A549 (cell line): ENCODE results near the gene BCAT1. TPM values are rescaled to one million over a fixed set of nuclear protein-coding genes. Genes with fewer than 3 reads are reported as not detected.
"Not testable (repeated sequence)": the region's sequence is repeated elsewhere in the genome, so short reads cannot be mapped to it uniquely, and the experiment has no call there.

Experiments used
- ATAC-seq, 2 experiments: fragments of 200-7000 bp in 1 of 2; fragments of >200 bp in 1 of 2; cut with Nextera tagmentation in 1 of 2; cut with Tn5 transposase in 1 of 2; 3 replicates each; pipeline versions ENCODE4 v1.8.0 to v1.9.1; 2018 to 2020; ENCODE audit warnings: mild to moderate bottlenecking in 1 of 2, moderate library complexity in 1 of 2
- CTCF ChIA-PET: fragments of 300-600 bp; sonication (Branson Sonifier 250); formaldehyde crosslinking; extraction: SDS; loops from one replicate; lab custom pipeline; 2021; ENCODE audit warnings: antibody characterized with exemption, inconsistent platforms; lab: Yijun Ruan, JAX
- POLR2A ChIA-PET: fragments of 350-600 bp; formaldehyde crosslinking; extraction: SDS; loops from one replicate; lab custom pipeline; 2021; ENCODE audit warnings: antibody characterized with exemption, inconsistent platforms; lab: Yijun Ruan, JAX
- DNase-seq, 2 experiments: peaks; one replicate each; pipeline versions ENCODE4 v3.0.0 to v3.0.0-alpha.2; 2011 to 2016; ENCODE audit warnings: low read depth in 1 of 2, low spot score in 1 of 2
- FAIRE-seq: peaks from 2 replicates; lab custom pipeline; 2011; peaks lifted over from hg19 to GRCh38; lab: Jason Lieb, UNC
- H3K27ac ChIP-seq, 2 experiments: fragments of >200 bp; sonication (Bioruptor Twin); formaldehyde crosslinking; 3 replicates each; pipeline ENCODE4 v1.5.1; 2016 to 2017
- H3K4me1 ChIP-seq: fragments of >200 bp; sonication (Bioruptor Twin); formaldehyde crosslinking; 3 replicates; pipeline ENCODE4 v1.6.1; 2016
- H3K4me2 ChIP-seq: fragments of >200 bp; sonication (Bioruptor Twin); formaldehyde crosslinking; 3 replicates; pipeline ENCODE4 v1.6.1; 2016
- H3K4me3 ChIP-seq: fragments of >200 bp; sonication (Bioruptor Twin); formaldehyde crosslinking; 3 replicates; pipeline ENCODE4 v1.5.1; 2016
- H3K9me3 ChIP-seq: fragments of >200 bp; sonication (Bioruptor Twin); formaldehyde crosslinking; 3 replicates; pipeline ENCODE4 v1.6.1; 2016
- ATOH8 ChIP-seq: fragments of 250-450 bp; sonication (Bioruptor Pico); IDR thresholded peaks from 2 replicates; pipeline ENCODE4 v1.5.0; 2020; ENCODE audit warnings: low read depth, mild to moderate bottlenecking, moderate library complexity
- CBX8 ChIP-seq: fragments of 200-600 bp; sonication (generic); IDR thresholded peaks from 2 replicates; pipeline ENCODE4 v1.6.1; 2016
- CEBPB ChIP-seq, 2 experiments: fragments of >200 bp in 1 of 2; sonication (Bioruptor Twin) in 1 of 2; formaldehyde crosslinking in 1 of 2; IDR thresholded peaks; 2 replicates each; pipeline ENCODE4 v1.6.1; 2012 to 2016
- CHD2 ChIP-seq: fragments of 150-350 bp; IDR thresholded peaks from 2 replicates; pipeline ENCODE4 v1.6.1; 2014; ENCODE audit warnings: low read length; ENCODE audit not compliant: partially characterized antibody
- E2F6 ChIP-seq: IDR thresholded peaks from 2 replicates; pipeline ENCODE4 v1.6.1; 2012; ENCODE audit warnings: low read depth, borderline replicate concordance
- EP300 ChIP-seq, 2 experiments: fragments of >200 bp; sonication (Bioruptor Twin); formaldehyde crosslinking; IDR thresholded peaks; 2 replicates in 1 of 2; 3 replicates in 1 of 2; pipeline ENCODE4 v1.6.1; 2016 to 2017
- FOXS1 ChIP-seq: fragments of 250-450 bp; sonication (Bioruptor Pico); IDR thresholded peaks from 2 replicates; pipeline ENCODE4 v1.5.0; 2020; ENCODE audit warnings: mild to moderate bottlenecking, moderate library complexity
- HEYL ChIP-seq: fragments of 250-450 bp; sonication (Bioruptor Pico); IDR thresholded peaks from 2 replicates; pipeline ENCODE4 v1.8.0; 2021; ENCODE audit warnings: mild to moderate bottlenecking, moderate library complexity
- HOXB13 ChIP-seq: fragments of 250-450 bp; sonication (Bioruptor Pico); IDR thresholded peaks from 2 replicates; pipeline ENCODE4 v1.5.0; 2020; ENCODE audit warnings: low read depth, mild to moderate bottlenecking, moderate library complexity
- HOXB5 ChIP-seq: fragments of 250-450 bp; sonication (Bioruptor Pico); IDR thresholded peaks from 2 replicates; pipeline ENCODE4 v1.5.0; 2020; ENCODE audit warnings: mild to moderate bottlenecking, moderate library complexity
- KDM1A ChIP-seq: fragments of 200-600 bp; sonication (generic); IDR thresholded peaks from 2 replicates; pipeline ENCODE4 v1.6.1; 2016; ENCODE audit warnings: low read depth, mild to moderate bottlenecking
- MAX ChIP-seq: IDR thresholded peaks from 2 replicates; pipeline ENCODE4 v1.6.1; 2012
- NFE2L2 ChIP-seq: fragments of 150-350 bp; conservative IDR thresholded peaks from 2 replicates; pipeline ENCODE4 v1.6.1; 2014; ENCODE audit warnings: low read length
- NPAS2 ChIP-seq: fragments of 250-450 bp; sonication (Bioruptor Pico); IDR thresholded peaks from 2 replicates; pipeline ENCODE4 v1.8.0; 2022; ENCODE audit warnings: mild to moderate bottlenecking, moderate library complexity, borderline replicate concordance
- NR3C1 ChIP-seq: fragments of >200 bp; sonication (Bioruptor Twin); formaldehyde crosslinking; IDR thresholded peaks from 3 replicates; pipeline ENCODE4 v1.6.1; 2017
- RAD21 ChIP-seq, 2 experiments: fragments of >200 bp in 1 of 2; sonication (Bioruptor Twin) in 1 of 2; formaldehyde crosslinking in 1 of 2; IDR thresholded peaks in 1 of 2; conservative IDR thresholded peaks in 1 of 2; 2 replicates in 1 of 2; 3 replicates in 1 of 2; pipeline ENCODE4 v1.6.1; 2012 to 2018; ENCODE audit warnings: inconsistent platforms in 1 of 2
- RNF2 ChIP-seq: fragments of 200-600 bp; sonication (generic); IDR thresholded peaks from 2 replicates; pipeline ENCODE4 v1.6.1; 2016; ENCODE audit warnings: low read depth, mild to moderate bottlenecking, antibody characterized with exemption, moderate library complexity, borderline replicate concordance
- SREBF2 ChIP-seq: fragments of 450-650 bp; IDR thresholded peaks from 2 replicates; pipeline ENCODE4 v1.6.1; 2014; ENCODE audit warnings: mild to moderate bottlenecking, moderate library complexity
- TP53 ChIP-seq: fragments of 250-450 bp; sonication (Bioruptor Pico); IDR thresholded peaks from 2 replicates; pipeline ENCODE4 v1.5.0; 2021; ENCODE audit warnings: mild to moderate bottlenecking, moderate library complexity
- USF2 ChIP-seq: fragments of 450-650 bp; IDR thresholded peaks from 2 replicates; pipeline ENCODE4 v1.6.1; 2014; ENCODE audit warnings: antibody characterized with exemption
- ZC3H11A ChIP-seq: fragments of 450-650 bp; IDR thresholded peaks from 2 replicates; pipeline ENCODE4 v1.6.1; 2014; ENCODE audit warnings: antibody characterized with exemption, mild to moderate bottlenecking
- ZSCAN20 ChIP-seq: fragments of 250-450 bp; sonication (Bioruptor Pico); IDR thresholded peaks from 2 replicates; pipeline ENCODE4 v1.8.0; 2022; ENCODE audit warnings: mild to moderate bottlenecking, moderate library complexity
- WGBS: methylation state at CpG from one replicate; pipeline ENCODE4 v1.1.6; 2017; ENCODE audit errors: missing lambda C conversion rate; 5-methylcytosine and 5-hydroxymethylcytosine counted together
- polyA plus RNA-seq, 4 experiments: library from polyadenylated mRNA; depleted of rRNA in 3 of 4; stranded (reverse); fragments of >200 nt; fragmentation: RNase III in 1 of 4; extraction: RNeasy Plus Mini Kit Qiagen cat#74134 plus additional on column Dnase treatment in 1 of 4; gene quantifications; 2 replicates in 3 of 4; 3 replicates in 1 of 4; pipeline ENCODE4 v1.2.3, GENCODE V29; 2011 to 2017

Gene BCAT1
- polyA plus RNA-seq, 2 of the 4 experiments (the other 2 are of a cell fraction) = 10.5 to 14.6 TPM

- peak; percentile 34 for TF ChIP-seq ZC3H11A
- ATAC-seq, DNase-seq, H3K27ac ChIP-seq, POLR2A ChIA-PET, H3K4me2 ChIP-seq, H3K9me3 ChIP-seq, H3K4me3 ChIP-seq, CTCF ChIA-PET, FAIRE-seq: not testable (repeated sequence)
- 92% methylated on average over 6 of the region's 6 CpGs for WGBS
- H3K4me1 ChIP-seq = peaks cover 13% of the 10 kb centered on the region
Observed at GRCh38 chr12:24910192-24910591, 38.7 kb downstream of the BCAT1 start.

- FAIRE-seq (no peak), ATAC-seq (peak; percentile 68 to 76), DNase-seq (peak in 1 of 2 experiments; percentile 45)
- H3K27ac ChIP-seq = no peak overlapping the region
- TF ChIP-seq USF2 = peak; percentile 67
- no peak for TF ChIP-seq RNF2
- TF ChIP-seq NPAS2 (CRISPR knock-in tag) = 0 out of 2 replicates have a peak, but pooled peaks have one; percentile 15
- no peak for TF ChIP-seq RAD21 (conservative IDR thresholded peaks at IDR 0.05 in 1 of 2, IDR thresholded peaks at IDR 0.05 in 1 of 2)
- no peak for TF ChIP-seq CHD2
- CTCF ChIA-PET = no interaction called here
- POLR2A ChIA-PET = no interaction called here
- H3K4me2 ChIP-seq = no peak overlapping the region
- H3K4me3 ChIP-seq = no peak overlapping the region
- H3K4me1 ChIP-seq = peaks cover 13% of the 10 kb centered on the region
- no peaks in the 10 kb centered on the region for H3K9me3 ChIP-seq
- 50% methylated on average over 3 of the region's 3 CpGs for WGBS
Observed at GRCh38 chr12:24909667-24910066, 39.2 kb downstream of the BCAT1 start.

- no peak overlapping the region for H3K27ac ChIP-seq
- H3K4me2 ChIP-seq = no peak overlapping the region
- no peak overlapping the region for H3K4me3 ChIP-seq
- ATAC-seq = no peak
- H3K9me3 ChIP-seq = no peaks in the 10 kb centered on the region
- no peak for DNase-seq
- POLR2A ChIA-PET = no interaction called here
- WGBS = 83% methylated on average over 5 of the region's 5 CpGs
- FAIRE-seq = no peak
- TF ChIP-seq CBX8 = no peak
- no peak for TF ChIP-seq SREBF2
- TF ChIP-seq MAX = no peak
- no peak for TF ChIP-seq HEYL (CRISPR knock-in tag)
- no peak for TF ChIP-seq CHD2
- TF ChIP-seq NR3C1 = no peak
- TF ChIP-seq, all 56 proteins: peak for 0
- CTCF ChIA-PET = no interaction called here
- H3K4me1 ChIP-seq = peaks cover 13% of the 10 kb centered on the region
Observed at GRCh38 chr12:24907464-24907863, 41.4 kb downstream of the BCAT1 start.

GRCh38 chr12:24906141-24906540, 42.8 kb downstream of the BCAT1 start:
- POLR2A ChIA-PET = no interaction called here
- Histone ChIP-seq H3K4me1 (peaks cover 8% of the 10 kb centered on the region; the same call in 1 of the 3 replicates), H3K27ac (no peak overlapping the region), H3K4me2 (no peak overlapping the region), H3K4me3 (no peak overlapping the region)
- no peak for FAIRE-seq
- CTCF ChIA-PET = no interaction called here
- no peak for TF ChIP-seq RAD21 (conservative IDR thresholded peaks at IDR 0.05 in 1 of 2, IDR thresholded peaks at IDR 0.05 in 1 of 2)
- TF ChIP-seq TP53 (CRISPR knock-in tag) = no peak
- TF ChIP-seq ZC3H11A = no peak
- TF ChIP-seq NFE2L2 = no peak
- TF ChIP-seq KDM1A = no peak
- no peak for TF ChIP-seq CHD2
- TF ChIP-seq HOXB5 = no peak
- TF ChIP-seq ZSCAN20 (CRISPR knock-in tag) = no peak
- TF ChIP-seq, all 56 proteins: peak for 0
- H3K9me3 ChIP-seq = no peaks in the 10 kb centered on the region
- ATAC-seq (no peak), DNase-seq (no peak)
- 87% methylated on average over 2 of the region's 2 CpGs for WGBS

GRCh38 chr12:24905431-24905830, 43.5 kb downstream of the BCAT1 start:
- Histone ChIP-seq H3K4me1 (peaks cover 14% of the 10 kb centered on the region; the same call in 1 of the 3 replicates), H3K4me2 (no peak overlapping the region), H3K27ac (no peak overlapping the region), H3K4me3 (no peak overlapping the region), H3K9me3 (no peaks in the 10 kb centered on the region)
- ChIA-PET POLR2A (no interaction called here), CTCF (no interaction called here)
- ATAC-seq = no peak
- WGBS = 43% methylated on average over 2 of the region's 2 CpGs
- DNase-seq = no peak
- no peak for FAIRE-seq
- TF ChIP-seq HOXB13 = no peak
- TF ChIP-seq E2F6 = no peak
- TF ChIP-seq FOXS1 (CRISPR knock-in tag) = no peak
- TF ChIP-seq EP300 (IDR thresholded peaks at IDR 0.05) = no peak
- no peak for TF ChIP-seq USF2
- TF ChIP-seq ZC3H11A = no peak
- TF ChIP-seq ATOH8 (CRISPR knock-in tag) = no peak
- TF ChIP-seq CEBPB (IDR thresholded peaks at IDR 0.05) = no peak
